HEK293 (cell line): ENCODE measurements around the gene UGT1A8.

Experiments
- CTCF ChIP-seq: fragments of 450-650 bp; formaldehyde crosslinking; IDR thresholded peaks from 2 replicates; pipeline ENCODE4 v1.5.1; 2016; ENCODE audit warnings: missing biosample characterization, missing genetic modification characterization
- KLF16 ChIP-seq: fragments of 450-650 bp; formaldehyde crosslinking; IDR thresholded peaks from 2 replicates; pipeline ENCODE4 v1.5.1; 2017; ENCODE audit warnings: missing biosample characterization, missing genetic modification characterization
- PATZ1 ChIP-seq: fragments of 450-650 bp; formaldehyde crosslinking; IDR thresholded peaks from 2 replicates; pipeline ENCODE4 v1.5.1; 2016; ENCODE audit warnings: missing biosample characterization, missing genetic modification characterization
- TCF7L2 ChIP-seq: IDR thresholded peaks from 2 replicates; pipeline ENCODE4 v1.6.1; 2011; ENCODE audit warnings: low read depth, mild to moderate bottlenecking, inconsistent platforms, low read length, moderate library complexity, borderline replicate concordance
- YY1 ChIP-seq: fragments of 450-650 bp; formaldehyde crosslinking; IDR thresholded peaks from 2 replicates; pipeline ENCODE4 v1.5.1; 2018; ENCODE audit warnings: missing biosample characterization, missing genetic modification characterization
- ZBTB26 ChIP-seq: fragments of 450-650 bp; formaldehyde crosslinking; optimal IDR thresholded peaks from 2 replicates; pipeline ENCODE3; 2016; ENCODE audit warnings: missing biosample characterization, mild to moderate bottlenecking, missing genetic modification characterization
- ZNF10 ChIP-seq: fragments of 450-650 bp; formaldehyde crosslinking; IDR thresholded peaks from 2 replicates; pipeline ENCODE4 v1.5.1; 2017; ENCODE audit warnings: missing biosample characterization, missing genetic modification characterization
- ZNF140 ChIP-seq: fragments of 450-650 bp; formaldehyde crosslinking; IDR thresholded peaks from 2 replicates; pipeline ENCODE4 v1.5.1; 2016; ENCODE audit warnings: missing biosample characterization, missing genetic modification characterization
- ZNF184 ChIP-seq: fragments of 450-650 bp; IDR thresholded peaks from 2 replicates; pipeline ENCODE4 v1.5.1; 2018; ENCODE audit warnings: missing biosample characterization, mild to moderate bottlenecking, missing genetic modification characterization
- ZNF24 ChIP-seq: fragments of 450-650 bp; formaldehyde crosslinking; IDR thresholded peaks from 2 replicates; pipeline ENCODE4 v1.5.1; 2016; ENCODE audit warnings: missing biosample characterization, missing genetic modification characterization
- ZNF362 ChIP-seq: fragments of 450-650 bp; formaldehyde crosslinking; IDR thresholded peaks from 2 replicates; pipeline ENCODE4 v1.5.1; 2016; ENCODE audit warnings: missing biosample characterization, missing genetic modification characterization
- ZNF529 ChIP-seq: fragments of 450-650 bp; formaldehyde crosslinking; IDR thresholded peaks from 2 replicates; pipeline ENCODE4 v1.5.1; 2017; ENCODE audit warnings: missing genetic modification characterization, missing biosample characterization; ENCODE audit not compliant: insufficient replicate concordance
- ZNF670 ChIP-seq: fragments of 450-650 bp; formaldehyde crosslinking; IDR thresholded peaks from 2 replicates; pipeline ENCODE4 v1.5.1; 2016; ENCODE audit warnings: missing biosample characterization, missing genetic modification characterization, low read depth
- ZNF843 ChIP-seq: fragments of 450-650 bp; formaldehyde crosslinking; IDR thresholded peaks from 2 replicates; pipeline ENCODE4 v1.5.1; 2016; ENCODE audit warnings: missing biosample characterization, missing genetic modification characterization

GRCh38 chr2:233769260-233769659, 151.8 kb downstream of the UGT1A8 start:
- TF ChIP-seq YY1 (tag by site-specific recombination) (no peak), CTCF (tag by site-specific recombination) (no peak), ZNF529 (tag by site-specific recombination) (no peak), PATZ1 (tag by site-specific recombination) (no peak), ZNF670 (tag by site-specific recombination) (no peak), ZNF362 (tag by site-specific recombination) (no peak), ZNF184 (tag by site-specific recombination) (no peak), ZNF10 (tag by site-specific recombination) (no peak), ZNF843 (tag by site-specific recombination) (no peak), KLF16 (tag by site-specific recombination) (no peak), ZBTB26 (no peak), TCF7L2 (no peak), ZNF140 (tag by site-specific recombination) (no peak), ZNF24 (tag by site-specific recombination) (no peak)
